GM12878 (cell line): ENCODE data around the gene SEMA5A. TPM values are rescaled to one million over a fixed set of nuclear protein-coding genes. Genes with fewer than 3 reads are reported as not detected.

Experiments
- ATAC-seq: fragments of 200-7000 bp; cut with Tn5 transposase; 3 replicates; pipeline ENCODE4 v1.9.1; 2020; ENCODE audit warnings: mild to moderate bottlenecking, moderate library complexity
- BruUV-seq: library from RNA; stranded (reverse); fragments of 400-500 nt; replicated peaks from 2 replicates; lab custom pipeline; 2021; lab: Mats Ljungman, UMichigan
- CTCF ChIA-PET: fragments of 300-600 bp; sonication (Branson Sonifier 250); formaldehyde crosslinking; extraction: SDS; loops from one replicate; lab custom pipeline; 2021; ENCODE audit warnings: inconsistent platforms; lab: Yijun Ruan, JAX
- POLR2A ChIA-PET: fragments of 350-600 bp; formaldehyde crosslinking; extraction: SDS; loops from one replicate; lab custom pipeline; 2021; ENCODE audit warnings: inconsistent platforms; lab: Charles Lee
- RAD21 ChIA-PET: fragments of 300-600 bp; sonication (Branson Sonifier 250); formaldehyde crosslinking; loops from one replicate; lab custom pipeline; 2023; ENCODE audit warnings: antibody characterized with exemption; ENCODE audit not compliant: unreplicated experiment; lab: Charles Lee
- SMC1A ChIA-PET: fragments of 300-600 bp; sonication (Branson Sonifier 250); formaldehyde crosslinking; loops from one replicate; lab custom pipeline; 2023; ENCODE audit not compliant: unreplicated experiment, uncharacterized antibody; lab: Charles Lee
- DNase-seq: peaks from one replicate; pipeline ENCODE4 v3.0.0-alpha.2; 2011; ENCODE audit warnings: low read depth, low spot score
- FAIRE-seq: peaks from 3 replicates; lab custom pipeline; 2011; peaks lifted over from hg19 to GRCh38; lab: Jason Lieb, UNC
- H2AFZ ChIP-seq: 2 replicates; pipeline ENCODE4 v1.6.0; 2011; ENCODE audit warnings: low read depth, low read length, control low read depth; ENCODE audit not compliant: control insufficient read depth
- H3K27ac ChIP-seq: 2 replicates; pipeline ENCODE4 v1.5.1; 2011; ENCODE audit warnings: control low read depth; ENCODE audit not compliant: control insufficient read depth, insufficient read depth
- H3K27me3 ChIP-seq, 2 experiments: replicated peaks in 1 of 2; 2 replicates each; pipeline versions ENCODE4 v1.6.0 to v1.6.1; 2011; ENCODE audit warnings: low read length in 1 of 2; ENCODE audit not compliant: control insufficient read depth in 2 of 2, insufficient read depth in 2 of 2
- H3K36me3 ChIP-seq, 2 experiments: 2 replicates each; pipeline ENCODE4 v1.5.1; 2011; ENCODE audit warnings: low read length in 1 of 2; ENCODE audit not compliant: control insufficient read depth in 2 of 2, insufficient read depth in 2 of 2
- H3K4me1 ChIP-seq: 2 replicates; pipeline ENCODE4 v1.6.1; 2011; ENCODE audit warnings: mild to moderate bottlenecking, low read length, moderate library complexity, mixed read lengths; ENCODE audit not compliant: control insufficient read depth, insufficient read depth
- H3K4me2 ChIP-seq: 2 replicates; pipeline ENCODE4 v1.6.0; 2011; ENCODE audit warnings: control low read depth; ENCODE audit not compliant: control insufficient read depth, insufficient read depth
- H3K4me3 ChIP-seq: fragments of 200-600 bp; sonication (generic); 2 replicates; pipeline ENCODE4 v1.5.1; 2016
- H3K79me2 ChIP-seq: 2 replicates; pipeline ENCODE4 v1.6.0; 2011; ENCODE audit warnings: low read length; ENCODE audit not compliant: control insufficient read depth, insufficient read depth
- H3K9ac ChIP-seq: 2 replicates; pipeline ENCODE4 v1.8.0; 2011; ENCODE audit warnings: low read length, control low read depth, mixed read lengths; ENCODE audit not compliant: control insufficient read depth, insufficient read depth
- H3K9me3 ChIP-seq: replicated peaks from 3 replicates; pipeline ENCODE4 v1.5.1; 2011; ENCODE audit warnings: mild to moderate bottlenecking, low read length; ENCODE audit not compliant: control insufficient read depth, insufficient read depth
- H4K20me1 ChIP-seq: 2 replicates; pipeline ENCODE4 v1.6.0; 2011; ENCODE audit not compliant: control insufficient read depth, insufficient read depth
- RAD21 ChIP-seq: IDR thresholded peaks from 2 replicates; pipeline ENCODE4 v1.6.1; 2011; ENCODE audit warnings: mild to moderate bottlenecking, low read depth, low read length, moderate library complexity; ENCODE audit not compliant: insufficient read depth
- RCOR1 ChIP-seq: conservative IDR thresholded peaks from 2 replicates; pipeline ENCODE4 v1.6.1; 2012; ENCODE audit warnings: low read depth, low read length, improper control_type of control experiment
- SMC3 ChIP-seq: IDR thresholded peaks from 2 replicates; pipeline ENCODE4 v1.6.1; 2011; ENCODE audit warnings: low read length, improper control_type of control experiment, borderline replicate concordance
- WGBS: methylation state at CpG from one replicate; pipeline ENCODE4 v1.1.6; 2016; ENCODE audit warnings: low lambda C conversion rate; ENCODE audit not compliant: insufficient replicate concordance, insufficient coverage; ENCODE audit errors: missing lambda C conversion rate; 5-methylcytosine and 5-hydroxymethylcytosine counted together
- in situ Hi-C: fragments of 300-500 bp; cut with MboI; formaldehyde crosslinking; loops from 9 replicates; pipeline ENCODE4 v1.14.3; 2018; ENCODE audit warnings: mixed read lengths
- intact Hi-C: fragments of 100-400 bp; cut with micrococcal nuclease; formaldehyde crosslinking; loops from one replicate; pipeline ENCODE4 v1.14.2; 2022; ENCODE audit not compliant: unreplicated experiment
- polyA plus RNA-seq, 11 experiments: library from polyadenylated mRNA; depleted of rRNA in 4 of 11; unstranded in 6 of 11; stranded (reverse) in 5 of 11; fragments of >200 nt; fragmentation: Nextera tagmentation in 4 of 11; fragmentation: Illumina TruSeq in 1 of 11; extraction: Ambion mirVana in 4 of 11; extraction: Trizol in 1 of 11; gene quantifications; 1 replicate in 1 of 11; 2 replicates in 10 of 11; pipeline versions ENCODE4 v1.2.1 to v1.2.3, GENCODE V29; 2011 to 2016; ENCODE audit warnings: inconsistent platforms in 2 of 11, missing spikeins in 2 of 11, low read depth in 1 of 11
- total RNA-seq, 4 experiments: library from RNA; depleted of rRNA in 3 of 4; stranded (reverse); fragments of >200 nt in 3 of 4; fragmentation: Illumina TruSeq in 1 of 4; extraction: Trizol in 1 of 4; gene quantifications; 2 replicates each; pipeline versions ENCODE4 v1.2.1 to v1.2.3, GENCODE V29; 2013 to 2021
- TF ChIP-seq, protein P1 (sequence below), 3 experiments: IDR thresholded peaks in 2 of 3; conservative IDR thresholded peaks in 1 of 3; 2 replicates each; pipeline ENCODE4 v1.5.1; 2011; ENCODE audit warnings: low read depth in 3 of 3, low read length in 3 of 3, mild to moderate bottlenecking in 3 of 3, control low read depth in 2 of 3, moderate library complexity in 2 of 3, inconsistent platforms in 1 of 3, mixed read lengths in 1 of 3; ENCODE audit not compliant: control insufficient read depth in 2 of 3, insufficient read depth in 1 of 3; ENCODE audit errors: extremely low read depth in 1 of 3

SEMA5A gene
- total and polyA plus RNA-seq, 10 of the 15 experiments (the other 5 are each of a cell fraction or from before 2014, with no cell fraction given): 0.03 to 2.4 (median 0.09) TPM; not detected in 1

DNA sequence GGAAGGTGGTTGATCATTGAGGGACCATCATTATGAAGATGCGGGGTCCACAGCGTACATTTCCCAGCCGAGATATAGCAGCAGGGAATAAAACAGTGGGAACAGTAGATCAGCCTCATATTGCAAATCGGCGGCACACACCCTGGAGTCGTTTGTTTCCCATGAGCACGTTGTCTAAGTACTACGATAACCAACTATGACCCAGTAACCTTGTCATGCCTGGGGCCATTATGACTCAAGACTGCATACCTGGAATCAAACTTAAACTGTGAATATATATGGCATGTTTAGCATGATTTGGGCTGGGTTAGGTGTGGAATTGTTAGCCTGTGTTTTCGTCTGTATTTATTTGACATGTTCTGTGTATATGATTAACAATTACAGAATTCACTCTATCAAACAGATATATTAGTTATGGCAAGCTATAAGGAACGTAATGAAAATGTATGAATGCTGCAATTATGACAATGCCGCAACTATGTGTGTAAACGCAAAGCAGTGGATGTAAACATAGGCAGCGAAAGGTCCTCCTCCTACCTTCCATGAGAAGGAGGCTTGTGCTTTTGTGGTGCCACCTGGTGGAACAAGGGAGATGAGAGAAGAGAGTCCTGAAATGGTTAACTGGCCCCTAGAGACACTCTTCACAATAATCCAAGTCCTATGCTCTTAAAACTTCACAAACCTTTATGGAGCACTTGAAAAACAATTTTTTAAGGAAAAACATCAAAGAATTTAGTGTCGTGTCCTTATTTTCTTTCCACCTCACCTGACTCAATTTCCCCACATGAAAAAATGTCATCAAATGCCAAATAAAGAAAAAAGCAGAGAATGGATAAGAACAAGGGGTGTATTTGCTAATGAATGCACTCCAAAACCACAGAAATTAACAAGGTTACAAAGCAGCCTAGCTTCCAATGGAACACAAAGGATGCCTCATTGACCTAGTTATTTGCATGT, 47.1 kb downstream of the SEMA5A start:
- no peaks in the 10 kb centered on the region for H3K27me3 ChIP-seq
- in situ Hi-C loops: no loop called here
- BruUV-seq: no TSS peak
- H3K9ac ChIP-seq: no peak overlapping the region
- TF ChIP-seq RAD21: peak; percentile 68
- TF ChIP-seq, protein P1, sequence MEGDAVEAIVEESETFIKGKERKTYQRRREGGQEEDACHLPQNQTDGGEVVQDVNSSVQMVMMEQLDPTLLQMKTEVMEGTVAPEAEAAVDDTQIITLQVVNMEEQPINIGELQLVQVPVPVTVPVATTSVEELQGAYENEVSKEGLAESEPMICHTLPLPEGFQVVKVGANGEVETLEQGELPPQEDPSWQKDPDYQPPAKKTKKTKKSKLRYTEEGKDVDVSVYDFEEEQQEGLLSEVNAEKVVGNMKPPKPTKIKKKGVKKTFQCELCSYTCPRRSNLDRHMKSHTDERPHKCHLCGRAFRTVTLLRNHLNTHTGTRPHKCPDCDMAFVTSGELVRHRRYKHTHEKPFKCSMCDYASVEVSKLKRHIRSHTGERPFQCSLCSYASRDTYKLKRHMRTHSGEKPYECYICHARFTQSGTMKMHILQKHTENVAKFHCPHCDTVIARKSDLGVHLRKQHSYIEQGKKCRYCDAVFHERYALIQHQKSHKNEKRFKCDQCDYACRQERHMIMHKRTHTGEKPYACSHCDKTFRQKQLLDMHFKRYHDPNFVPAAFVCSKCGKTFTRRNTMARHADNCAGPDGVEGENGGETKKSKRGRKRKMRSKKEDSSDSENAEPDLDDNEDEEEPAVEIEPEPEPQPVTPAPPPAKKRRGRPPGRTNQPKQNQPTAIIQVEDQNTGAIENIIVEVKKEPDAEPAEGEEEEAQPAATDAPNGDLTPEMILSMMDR (IDR thresholded peaks at IDR 0.05 in 2 of 3, conservative IDR thresholded peaks at IDR 0.05 in 1 of 3; ENCODE audit: control insufficient read depth in 2 of 3, extremely low read depth in 1 of 3, insufficient read depth in 1 of 3, low read depth in 3 of 3, low read length in 3 of 3): peak; percentile 39 to 42 (median 39); a peak in 5 of 6 replicates
- peak; percentile 43; the same call in 1 of the 2 replicates for TF ChIP-seq SMC3
- no peak for TF ChIP-seq RCOR1
- peaks cover 4% of the 10 kb centered on the region; the same call in 1 of the 2 replicates for H3K4me1 ChIP-seq
- CTCF ChIA-PET: interaction anchor here (0.6 kb wide), 1 partner anchor 924 kb away, joined by 3 read pairs; no protein-coding TSS in a partner anchor
- no peak overlapping the region for H3K4me2 ChIP-seq
- H3K27ac ChIP-seq: no peak overlapping the region
- no peaks in the 10 kb centered on the region for H3K79me2 ChIP-seq
- peak; percentile 83 for ATAC-seq
- intact Hi-C loops: loop anchor here (1.0 kb wide), 1 partner anchor 137 kb away; no protein-coding TSS in a partner anchor
- H4K20me1 ChIP-seq: no peaks in the 10 kb centered on the region
- RAD21 ChIA-PET: no interaction called here
- no peak for FAIRE-seq
- no peaks in the 10 kb centered on the region for H3K36me3 ChIP-seq
- no peak for DNase-seq
- no peak overlapping the region for H3K4me3 ChIP-seq
- H3K9me3 ChIP-seq: no peaks in the 10 kb centered on the region
- POLR2A ChIA-PET: no interaction called here
- SMC1A ChIA-PET: no interaction called here
- H2AFZ ChIP-seq: no peak overlapping the region
- 65% methylated on average over 14 of the region's 14 CpGs for WGBS
